Transverse colon (tissue), 4 donors: Measurements from ENCODE around the gene SAMD13.

Source experiments
- EP300 ChIP-seq: sonication (generic); formaldehyde crosslinking; IDR thresholded peaks from one replicate; pipeline ENCODE4 v1.6.1; 2017; ENCODE audit warnings: antibody characterized with exemption, low read depth
- POLR2A ChIP-seq: fragments of 450-650 bp; IDR thresholded peaks from one replicate; pipeline ENCODE4 v1.6.1; 2016; ENCODE audit warnings: antibody characterized with exemption, mild to moderate bottlenecking, moderate library complexity
- POLR2AphosphoS5 ChIP-seq, 3 donors: sonication (generic); formaldehyde crosslinking; IDR thresholded peaks; one replicate each; pipeline ENCODE4 v1.6.1; 2016; ENCODE audit warnings: antibody characterized with exemption in 3 of 3
- TF ChIP-seq, protein P1 (sequence below), 5 experiments: fragments of 200-600 bp in 3 of 5; fragments of 450-650 bp in 2 of 5; sonication (generic) in 3 of 5; IDR thresholded peaks; 1 replicate in 2 of 5; 2 replicates in 3 of 5; pipeline ENCODE4 v1.5.1; 2016 to 2017; ENCODE audit warnings: antibody characterized with exemption in 5 of 5, inconsistent platforms in 3 of 5, mild to moderate bottlenecking in 2 of 5, moderate library complexity in 1 of 5

DNA sequence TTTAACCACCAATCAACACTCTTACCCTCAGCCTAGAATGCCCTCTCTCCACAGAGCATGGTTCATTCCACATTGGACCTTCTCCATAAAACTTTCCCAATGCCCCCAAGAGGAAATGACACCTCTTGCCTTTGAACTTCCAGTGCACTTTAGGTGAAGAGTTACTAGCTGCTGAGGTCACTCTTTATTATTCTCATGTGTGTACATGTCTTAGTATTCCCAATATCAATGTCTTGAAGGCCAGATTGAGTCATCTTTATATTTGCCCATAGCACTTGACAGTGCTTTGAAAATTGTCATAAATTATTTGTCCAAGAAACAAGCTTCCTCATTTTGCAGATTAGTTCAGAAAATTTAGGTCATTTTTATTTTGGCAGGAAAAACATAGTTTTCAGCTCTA lies 88.7 kb downstream of the SAMD13 start:
- TF ChIP-seq POLR2AphosphoS5 (IDR thresholded peaks at IDR 0.05), result no peak
- TF ChIP-seq, protein P1, sequence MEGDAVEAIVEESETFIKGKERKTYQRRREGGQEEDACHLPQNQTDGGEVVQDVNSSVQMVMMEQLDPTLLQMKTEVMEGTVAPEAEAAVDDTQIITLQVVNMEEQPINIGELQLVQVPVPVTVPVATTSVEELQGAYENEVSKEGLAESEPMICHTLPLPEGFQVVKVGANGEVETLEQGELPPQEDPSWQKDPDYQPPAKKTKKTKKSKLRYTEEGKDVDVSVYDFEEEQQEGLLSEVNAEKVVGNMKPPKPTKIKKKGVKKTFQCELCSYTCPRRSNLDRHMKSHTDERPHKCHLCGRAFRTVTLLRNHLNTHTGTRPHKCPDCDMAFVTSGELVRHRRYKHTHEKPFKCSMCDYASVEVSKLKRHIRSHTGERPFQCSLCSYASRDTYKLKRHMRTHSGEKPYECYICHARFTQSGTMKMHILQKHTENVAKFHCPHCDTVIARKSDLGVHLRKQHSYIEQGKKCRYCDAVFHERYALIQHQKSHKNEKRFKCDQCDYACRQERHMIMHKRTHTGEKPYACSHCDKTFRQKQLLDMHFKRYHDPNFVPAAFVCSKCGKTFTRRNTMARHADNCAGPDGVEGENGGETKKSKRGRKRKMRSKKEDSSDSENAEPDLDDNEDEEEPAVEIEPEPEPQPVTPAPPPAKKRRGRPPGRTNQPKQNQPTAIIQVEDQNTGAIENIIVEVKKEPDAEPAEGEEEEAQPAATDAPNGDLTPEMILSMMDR (IDR thresholded peaks at IDR 0.05), result no peak
- no peak for TF ChIP-seq POLR2A
- TF ChIP-seq EP300, result no peak
